H1 (cell line): ENCODE results near the gene RCL1. TPM values are rescaled to one million over a fixed set of nuclear protein-coding genes. Genes with fewer than 3 reads are reported as not detected.

Experiments used
- CBX8 ChIP-seq: fragments of 300-800, 300-1000 bp; sonication (generic); IDR thresholded peaks from 2 replicates; pipeline ENCODE4 v1.7.1; 2016; ENCODE audit warnings: low read depth, low read length, borderline replicate concordance
- CHD1 ChIP-seq: IDR thresholded peaks from 2 replicates; pipeline ENCODE4 v1.6.1; 2012; ENCODE audit warnings: low read depth, low read length, improper control_type of control experiment
- CHD2 ChIP-seq: IDR thresholded peaks from 2 replicates; pipeline ENCODE4 v1.6.1; 2012; ENCODE audit warnings: low read length, improper control_type of control experiment
- EP300 ChIP-seq, 2 experiments: IDR thresholded peaks; 1 replicate in 1 of 2; 2 replicates in 1 of 2; pipeline ENCODE4 v1.6.1; 2011 to 2012; ENCODE audit warnings: low read depth in 2 of 2, low read length in 2 of 2, mild to moderate bottlenecking in 2 of 2, borderline replicate concordance in 1 of 2, inconsistent platforms in 1 of 2, moderate library complexity in 1 of 2
- KDM5A ChIP-seq: fragments of 200-600 bp; IDR thresholded peaks from 2 replicates; pipeline ENCODE4 v1.7.1; 2012; ENCODE audit warnings: mild to moderate bottlenecking, low read length, inconsistent platforms, mixed read lengths
- NANOG ChIP-seq: IDR thresholded peaks from 2 replicates; pipeline ENCODE4 v1.6.1; 2011; ENCODE audit warnings: low read length, low read depth, mild to moderate bottlenecking, inconsistent platforms; ENCODE audit not compliant: insufficient read depth, poor library complexity, severe bottlenecking
- RFX5 ChIP-seq: IDR thresholded peaks from 2 replicates; pipeline ENCODE4 v1.6.1; 2011; ENCODE audit warnings: low read depth, low read length, improper control_type of control experiment, borderline replicate concordance
- SP1 ChIP-seq: IDR thresholded peaks from 2 replicates; pipeline ENCODE4 v1.6.1; 2011; ENCODE audit warnings: low read depth, low read length
- SP4 ChIP-seq: IDR thresholded peaks from 2 replicates; pipeline ENCODE4 v1.6.1; 2012; ENCODE audit warnings: low read length, inconsistent platforms
- polyA plus RNA-seq, 7 experiments: library from polyadenylated mRNA; depleted of rRNA in 3 of 7; stranded (reverse) in 5 of 7; unstranded in 2 of 7; fragments of >200 nt in 5 of 7; fragments of 200-250 nt in 2 of 7; gene quantifications; 1 replicate in 5 of 7; 2 replicates in 1 of 7; 4 replicates in 1 of 7; pipeline versions ENCODE4 v1.2.1 to v1.2.3, GENCODE V29; 2011 to 2013; ENCODE audit warnings: missing spikeins in 2 of 7, mixed read lengths in 2 of 7
- total RNA-seq: library from RNA; stranded (reverse); fragmentation: NEBNext Ultra II Directional; extraction: Animal tissue kit (Norgen Biotek cat#: 25700); gene quantifications from 2 replicates; pipeline ENCODE4 v1.2.1, GENCODE V29; 2021
- TF ChIP-seq, protein P1 (sequence below): fragments of 300-600 bp; sonication (generic); IDR thresholded peaks from 2 replicates; pipeline ENCODE4 v1.7.1; 2012; ENCODE audit warnings: low read length, moderate library complexity, mild to moderate bottlenecking, inconsistent platforms; ENCODE audit not compliant: insufficient replicate concordance
- TF ChIP-seq, protein P2 (sequence below): IDR thresholded peaks from 2 replicates; pipeline ENCODE4 v1.6.1; 2011; ENCODE audit warnings: low read depth, mild to moderate bottlenecking, low read length; ENCODE audit not compliant: insufficient read depth

Gene RCL1
- total and polyA plus RNA-seq, 2 of the 8 experiments (the other 6 are each of a cell fraction or from before 2014, with no cell fraction given) = 21.0 to 29.5 TPM

DNA sequence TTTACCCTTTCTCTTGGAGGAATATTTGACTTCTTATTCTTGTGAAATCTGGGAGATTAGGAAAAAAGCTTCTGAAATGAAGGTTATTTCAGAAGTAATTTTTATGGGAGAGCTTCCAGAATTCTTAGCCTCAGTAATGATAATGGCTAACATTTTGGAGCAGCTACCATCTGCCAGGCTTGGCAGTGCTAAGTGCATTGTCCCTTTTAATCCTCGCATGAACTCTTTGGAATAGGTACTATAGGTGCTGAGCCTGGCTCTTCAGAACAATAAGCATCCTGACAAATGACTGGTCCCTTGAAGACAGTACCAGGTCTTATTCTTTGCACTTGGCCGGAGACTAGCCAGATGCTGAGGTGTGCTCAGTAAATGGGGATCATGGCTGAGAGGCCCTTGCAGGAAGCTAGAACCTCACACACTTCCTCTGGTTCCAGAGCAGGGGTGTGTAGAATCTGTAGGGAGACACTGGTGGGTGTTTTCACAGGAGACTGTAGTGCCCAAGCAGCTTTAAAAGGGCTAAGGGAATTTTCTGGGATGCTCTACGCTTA is 90.7 kb downstream of the RCL1 start (continued):
- TF ChIP-seq, protein P1, sequence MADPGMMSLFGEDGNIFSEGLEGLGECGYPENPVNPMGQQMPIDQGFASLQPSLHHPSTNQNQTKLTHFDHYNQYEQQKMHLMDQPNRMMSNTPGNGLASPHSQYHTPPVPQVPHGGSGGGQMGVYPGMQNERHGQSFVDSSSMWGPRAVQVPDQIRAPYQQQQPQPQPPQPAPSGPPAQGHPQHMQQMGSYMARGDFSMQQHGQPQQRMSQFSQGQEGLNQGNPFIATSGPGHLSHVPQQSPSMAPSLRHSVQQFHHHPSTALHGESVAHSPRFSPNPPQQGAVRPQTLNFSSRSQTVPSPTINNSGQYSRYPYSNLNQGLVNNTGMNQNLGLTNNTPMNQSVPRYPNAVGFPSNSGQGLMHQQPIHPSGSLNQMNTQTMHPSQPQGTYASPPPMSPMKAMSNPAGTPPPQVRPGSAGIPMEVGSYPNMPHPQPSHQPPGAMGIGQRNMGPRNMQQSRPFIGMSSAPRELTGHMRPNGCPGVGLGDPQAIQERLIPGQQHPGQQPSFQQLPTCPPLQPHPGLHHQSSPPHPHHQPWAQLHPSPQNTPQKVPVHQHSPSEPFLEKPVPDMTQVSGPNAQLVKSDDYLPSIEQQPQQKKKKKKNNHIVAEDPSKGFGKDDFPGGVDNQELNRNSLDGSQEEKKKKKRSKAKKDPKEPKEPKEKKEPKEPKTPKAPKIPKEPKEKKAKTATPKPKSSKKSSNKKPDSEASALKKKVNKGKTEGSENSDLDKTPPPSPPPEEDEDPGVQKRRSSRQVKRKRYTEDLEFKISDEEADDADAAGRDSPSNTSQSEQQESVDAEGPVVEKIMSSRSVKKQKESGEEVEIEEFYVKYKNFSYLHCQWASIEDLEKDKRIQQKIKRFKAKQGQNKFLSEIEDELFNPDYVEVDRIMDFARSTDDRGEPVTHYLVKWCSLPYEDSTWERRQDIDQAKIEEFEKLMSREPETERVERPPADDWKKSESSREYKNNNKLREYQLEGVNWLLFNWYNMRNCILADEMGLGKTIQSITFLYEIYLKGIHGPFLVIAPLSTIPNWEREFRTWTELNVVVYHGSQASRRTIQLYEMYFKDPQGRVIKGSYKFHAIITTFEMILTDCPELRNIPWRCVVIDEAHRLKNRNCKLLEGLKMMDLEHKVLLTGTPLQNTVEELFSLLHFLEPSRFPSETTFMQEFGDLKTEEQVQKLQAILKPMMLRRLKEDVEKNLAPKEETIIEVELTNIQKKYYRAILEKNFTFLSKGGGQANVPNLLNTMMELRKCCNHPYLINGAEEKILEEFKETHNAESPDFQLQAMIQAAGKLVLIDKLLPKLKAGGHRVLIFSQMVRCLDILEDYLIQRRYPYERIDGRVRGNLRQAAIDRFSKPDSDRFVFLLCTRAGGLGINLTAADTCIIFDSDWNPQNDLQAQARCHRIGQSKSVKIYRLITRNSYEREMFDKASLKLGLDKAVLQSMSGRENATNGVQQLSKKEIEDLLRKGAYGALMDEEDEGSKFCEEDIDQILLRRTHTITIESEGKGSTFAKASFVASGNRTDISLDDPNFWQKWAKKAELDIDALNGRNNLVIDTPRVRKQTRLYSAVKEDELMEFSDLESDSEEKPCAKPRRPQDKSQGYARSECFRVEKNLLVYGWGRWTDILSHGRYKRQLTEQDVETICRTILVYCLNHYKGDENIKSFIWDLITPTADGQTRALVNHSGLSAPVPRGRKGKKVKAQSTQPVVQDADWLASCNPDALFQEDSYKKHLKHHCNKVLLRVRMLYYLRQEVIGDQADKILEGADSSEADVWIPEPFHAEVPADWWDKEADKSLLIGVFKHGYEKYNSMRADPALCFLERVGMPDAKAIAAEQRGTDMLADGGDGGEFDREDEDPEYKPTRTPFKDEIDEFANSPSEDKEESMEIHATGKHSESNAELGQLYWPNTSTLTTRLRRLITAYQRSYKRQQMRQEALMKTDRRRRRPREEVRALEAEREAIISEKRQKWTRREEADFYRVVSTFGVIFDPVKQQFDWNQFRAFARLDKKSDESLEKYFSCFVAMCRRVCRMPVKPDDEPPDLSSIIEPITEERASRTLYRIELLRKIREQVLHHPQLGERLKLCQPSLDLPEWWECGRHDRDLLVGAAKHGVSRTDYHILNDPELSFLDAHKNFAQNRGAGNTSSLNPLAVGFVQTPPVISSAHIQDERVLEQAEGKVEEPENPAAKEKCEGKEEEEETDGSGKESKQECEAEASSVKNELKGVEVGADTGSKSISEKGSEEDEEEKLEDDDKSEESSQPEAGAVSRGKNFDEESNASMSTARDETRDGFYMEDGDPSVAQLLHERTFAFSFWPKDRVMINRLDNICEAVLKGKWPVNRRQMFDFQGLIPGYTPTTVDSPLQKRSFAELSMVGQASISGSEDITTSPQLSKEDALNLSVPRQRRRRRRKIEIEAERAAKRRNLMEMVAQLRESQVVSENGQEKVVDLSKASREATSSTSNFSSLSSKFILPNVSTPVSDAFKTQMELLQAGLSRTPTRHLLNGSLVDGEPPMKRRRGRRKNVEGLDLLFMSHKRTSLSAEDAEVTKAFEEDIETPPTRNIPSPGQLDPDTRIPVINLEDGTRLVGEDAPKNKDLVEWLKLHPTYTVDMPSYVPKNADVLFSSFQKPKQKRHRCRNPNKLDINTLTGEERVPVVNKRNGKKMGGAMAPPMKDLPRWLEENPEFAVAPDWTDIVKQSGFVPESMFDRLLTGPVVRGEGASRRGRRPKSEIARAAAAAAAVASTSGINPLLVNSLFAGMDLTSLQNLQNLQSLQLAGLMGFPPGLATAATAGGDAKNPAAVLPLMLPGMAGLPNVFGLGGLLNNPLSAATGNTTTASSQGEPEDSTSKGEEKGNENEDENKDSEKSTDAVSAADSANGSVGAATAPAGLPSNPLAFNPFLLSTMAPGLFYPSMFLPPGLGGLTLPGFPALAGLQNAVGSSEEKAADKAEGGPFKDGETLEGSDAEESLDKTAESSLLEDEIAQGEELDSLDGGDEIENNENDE = no peak
- TF ChIP-seq KDM5A (no peak), EP300 (IDR thresholded peaks at IDR 0.05; ENCODE audit: borderline replicate concordance in 1 of 2, low read depth in 2 of 2, low read length in 2 of 2) (no peak), CHD1 (no peak), NANOG (no peak), CHD2 (no peak), RFX5 (no peak), CBX8 (no peak), SP4 (no peak), SP1 (no peak)
- TF ChIP-seq, protein P2, sequence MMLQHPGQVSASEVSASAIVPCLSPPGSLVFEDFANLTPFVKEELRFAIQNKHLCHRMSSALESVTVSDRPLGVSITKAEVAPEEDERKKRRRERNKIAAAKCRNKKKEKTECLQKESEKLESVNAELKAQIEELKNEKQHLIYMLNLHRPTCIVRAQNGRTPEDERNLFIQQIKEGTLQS = no peak
